ENCODE data around the gene KDF1. TPM values are rescaled to one million over a fixed set of nuclear protein-coding genes. Genes with fewer than 3 reads are reported as not detected.

KDF1 gene
- total RNA-seq, 1 experiment from 2014 or later: 23.0 TPM

- TF ChIP-seq, protein P1, sequence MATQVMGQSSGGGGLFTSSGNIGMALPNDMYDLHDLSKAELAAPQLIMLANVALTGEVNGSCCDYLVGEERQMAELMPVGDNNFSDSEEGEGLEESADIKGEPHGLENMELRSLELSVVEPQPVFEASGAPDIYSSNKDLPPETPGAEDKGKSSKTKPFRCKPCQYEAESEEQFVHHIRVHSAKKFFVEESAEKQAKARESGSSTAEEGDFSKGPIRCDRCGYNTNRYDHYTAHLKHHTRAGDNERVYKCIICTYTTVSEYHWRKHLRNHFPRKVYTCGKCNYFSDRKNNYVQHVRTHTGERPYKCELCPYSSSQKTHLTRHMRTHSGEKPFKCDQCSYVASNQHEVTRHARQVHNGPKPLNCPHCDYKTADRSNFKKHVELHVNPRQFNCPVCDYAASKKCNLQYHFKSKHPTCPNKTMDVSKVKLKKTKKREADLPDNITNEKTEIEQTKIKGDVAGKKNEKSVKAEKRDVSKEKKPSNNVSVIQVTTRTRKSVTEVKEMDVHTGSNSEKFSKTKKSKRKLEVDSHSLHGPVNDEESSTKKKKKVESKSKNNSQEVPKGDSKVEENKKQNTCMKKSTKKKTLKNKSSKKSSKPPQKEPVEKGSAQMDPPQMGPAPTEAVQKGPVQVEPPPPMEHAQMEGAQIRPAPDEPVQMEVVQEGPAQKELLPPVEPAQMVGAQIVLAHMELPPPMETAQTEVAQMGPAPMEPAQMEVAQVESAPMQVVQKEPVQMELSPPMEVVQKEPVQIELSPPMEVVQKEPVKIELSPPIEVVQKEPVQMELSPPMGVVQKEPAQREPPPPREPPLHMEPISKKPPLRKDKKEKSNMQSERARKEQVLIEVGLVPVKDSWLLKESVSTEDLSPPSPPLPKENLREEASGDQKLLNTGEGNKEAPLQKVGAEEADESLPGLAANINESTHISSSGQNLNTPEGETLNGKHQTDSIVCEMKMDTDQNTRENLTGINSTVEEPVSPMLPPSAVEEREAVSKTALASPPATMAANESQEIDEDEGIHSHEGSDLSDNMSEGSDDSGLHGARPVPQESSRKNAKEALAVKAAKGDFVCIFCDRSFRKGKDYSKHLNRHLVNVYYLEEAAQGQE (IDR thresholded peaks at IDR 0.05; ENCODE audit: low read depth): no peak
These were observed 9.1 kb downstream of the KDF1 start (continued) for GRCh38 chr1:26951216-26951615.

DNA sequence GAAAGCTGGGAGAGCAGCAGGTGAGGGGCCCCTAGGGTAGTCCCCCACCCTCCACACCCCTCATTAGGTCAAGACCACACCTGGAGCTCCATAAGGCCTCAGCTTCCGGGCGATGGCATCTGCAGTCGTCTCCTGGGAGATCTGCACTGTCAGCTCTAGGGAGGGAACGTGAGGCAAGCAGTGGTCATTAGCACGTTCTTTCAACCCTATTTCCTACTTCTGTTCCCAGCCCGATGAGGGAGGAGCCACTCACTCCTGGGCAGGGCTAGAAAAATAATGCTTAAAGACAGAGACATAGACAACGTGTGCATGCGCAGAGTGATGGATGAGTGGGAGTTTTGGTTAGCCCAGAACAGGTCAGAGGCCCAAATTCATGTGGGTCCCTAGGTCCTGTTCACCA is 9.7 kb downstream of the KDF1 start:
- DNase-seq (ENCODE audit: low read depth, low spot score) (no peak), ATAC-seq (no peak)
- Histone ChIP-seq H3K9me3 (ENCODE audit: control insufficient read depth in 1 of 2, insufficient read depth in 1 of 2, low read depth in 1 of 2, low read length in 2 of 2) (no peaks in the 10 kb centered on the region), H3K4me2 (ENCODE audit: low read length) (0 out of 2 replicates have a peak overlapping the region, but pooled peaks have one; percentile 23), H3K9ac (ENCODE audit: low read length) (no peak overlapping the region), H3K9me2 (ENCODE audit: insufficient read depth) (no peaks in the 10 kb centered on the region), H3K27ac (ENCODE audit: low read depth, low read length) (no peak overlapping the region; the same call in 1 of the 2 replicates), H4K20me1 (ENCODE audit: insufficient read depth) (no peaks in the 10 kb centered on the region), H2AFZ (ENCODE audit: low read depth, low read length, poor library complexity, severe bottlenecking) (no peak overlapping the region), H3K36me3 (ENCODE audit: control insufficient read depth in 1 of 2, insufficient read depth in 2 of 2, low read length in 2 of 2) (peaks cover 15 to 30% of the 10 kb centered on the region in 2 experiments; a peak in 3 of 4 replicates), H3K79me2 (ENCODE audit: insufficient read depth, low read length) (peaks cover 3% of the 10 kb centered on the region; the same call in 1 of the 2 replicates), H3K4me1 (ENCODE audit: control insufficient read depth in 1 of 2, insufficient read depth in 2 of 2, low read length in 2 of 2) (peaks cover 9 to 20% of the 10 kb centered on the region in 2 experiments), H3K4me3 (replicated peaks in 1 of 2; ENCODE audit: low read depth in 1 of 2, low read length in 2 of 2) (no peak overlapping the region), H3K27me3 (ENCODE audit: insufficient read depth, low read length) (no peaks in the 10 kb centered on the region)
- intact Hi-C loops (cut with micrococcal nuclease): no loop called here
- ChIA-PET CTCF (no interaction called here), POLR2A (no interaction called here), RAD21 (ENCODE audit: low non-redundant PET in 1 of 2, low total read pairs in 2 of 2, uncharacterized antibody in 2 of 2, unreplicated experiment in 2 of 2) (no interaction called here)
- no TSS peak for BruUV-seq (replicated peaks)
- no peak for TF ChIP-seq POLR2A (IDR thresholded peaks at IDR 0.05; ENCODE audit: borderline replicate concordance, extremely low read depth, insufficient read depth, insufficient read length)
- TF ChIP-seq ZFX (IDR thresholded peaks at IDR 0.05): no peak
- TF ChIP-seq, protein P2, sequence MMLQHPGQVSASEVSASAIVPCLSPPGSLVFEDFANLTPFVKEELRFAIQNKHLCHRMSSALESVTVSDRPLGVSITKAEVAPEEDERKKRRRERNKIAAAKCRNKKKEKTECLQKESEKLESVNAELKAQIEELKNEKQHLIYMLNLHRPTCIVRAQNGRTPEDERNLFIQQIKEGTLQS (IDR thresholded peaks at IDR 0.05): no peak
- TF ChIP-seq ZNF274 (IDR thresholded peaks at IDR 0.05; ENCODE audit: low read depth, low read length): no peak
- no peak for TF ChIP-seq YY1 (IDR thresholded peaks at IDR 0.05; ENCODE audit: extremely low read depth, insufficient replicate concordance, low read depth, low read length)
- TF ChIP-seq, protein P3, sequence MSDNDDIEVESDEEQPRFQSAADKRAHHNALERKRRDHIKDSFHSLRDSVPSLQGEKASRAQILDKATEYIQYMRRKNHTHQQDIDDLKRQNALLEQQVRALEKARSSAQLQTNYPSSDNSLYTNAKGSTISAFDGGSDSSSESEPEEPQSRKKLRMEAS (IDR thresholded peaks at IDR 0.05): no peak
- TF ChIP-seq EGR1 (IDR thresholded peaks at IDR 0.05; ENCODE audit: low read depth): no peak
- TF ChIP-seq SRF (IDR thresholded peaks at IDR 0.05; ENCODE audit: low read depth): no peak
- no peak for TF ChIP-seq EZH2phosphoT487 (IDR thresholded peaks at IDR 0.05; ENCODE audit: borderline replicate concordance)
- TF ChIP-seq ZBTB33 (IDR thresholded peaks at IDR 0.05; ENCODE audit: extremely low read depth, insufficient replicate concordance, low read length): no peak
- TF ChIP-seq CEBPB (IDR thresholded peaks at IDR 0.05; ENCODE audit: low read depth): no peak
- TF ChIP-seq TCF7L2 (IDR thresholded peaks at IDR 0.05; ENCODE audit: borderline replicate concordance, extremely low read depth, insufficient read depth, insufficient read length): no peak
- no peak for TF ChIP-seq SIN3A (IDR thresholded peaks at IDR 0.05; ENCODE audit: low read depth)
- TF ChIP-seq RAD21 (IDR thresholded peaks at IDR 0.05; ENCODE audit: low read depth): no peak
- TF ChIP-seq, protein P1 (IDR thresholded peaks at IDR 0.05; ENCODE audit: low read depth): no peak
- no peak for TF ChIP-seq CBX3 (IDR thresholded peaks at IDR 0.05; ENCODE audit: low read depth)
